Breast epithelium (tissue), 3 donors: ENCODE measurements around the gene UTS2R.

Experiments
- CTCF ChIP-seq, 3 donors: fragments of 450-650 bp; IDR thresholded peaks; one replicate each; pipeline ENCODE4 v1.5.1; 2016 to 2017; ENCODE audit warnings: antibody characterized with exemption in 3 of 3, mild to moderate bottlenecking in 3 of 3, moderate library complexity in 3 of 3
- POLR2AphosphoS5 ChIP-seq, 3 donors: sonication (generic); formaldehyde crosslinking; IDR thresholded peaks; one replicate each; pipeline ENCODE4 v1.6.1; 2017; ENCODE audit warnings: antibody characterized with exemption in 3 of 3

- TF ChIP-seq CTCF (IDR thresholded peaks at IDR 0.05) (no peak), POLR2AphosphoS5 (IDR thresholded peaks at IDR 0.05) (no peak)
These were observed 28.6 kb downstream of the UTS2R start for GRCh38 chr17:82400206-82400605.
